Measurements from ENCODE around the gene KRT40. TPM values are rescaled to one million over a fixed set of nuclear protein-coding genes. Genes with fewer than 3 reads are reported as not detected.

Gene KRT40
- total RNA-seq, 4 donors from 2014 or later = 0.21 TPM; not detected in 3

DNA sequence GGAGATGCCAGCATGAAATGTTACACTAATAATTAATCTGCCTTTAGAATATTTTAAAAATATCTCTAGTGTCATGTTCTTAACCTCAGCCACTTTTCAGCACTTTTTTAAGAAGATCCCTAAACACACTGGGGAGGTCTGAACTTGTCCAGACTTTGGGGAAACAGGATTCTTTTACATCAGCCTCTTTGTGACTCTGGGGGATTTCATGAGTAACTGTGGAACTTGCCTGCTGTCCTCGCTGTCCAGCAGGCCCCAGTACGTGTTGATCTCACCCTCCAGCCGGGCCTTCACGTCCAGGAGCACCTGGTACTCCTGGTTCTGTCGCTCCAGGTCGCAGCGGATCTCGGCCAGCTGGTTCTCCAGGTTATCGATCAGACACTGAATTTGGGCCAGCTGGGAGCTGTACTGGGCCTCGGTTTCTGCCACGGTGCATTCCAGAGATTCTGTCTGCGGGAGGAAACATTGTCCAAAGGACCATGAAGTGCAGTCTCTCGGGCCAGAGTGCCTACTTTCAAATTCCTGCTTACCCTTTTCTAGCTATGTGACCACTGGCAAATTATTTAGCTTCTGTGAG lies 5.5 kb downstream of the KRT40 start:
- H3K9me3 ChIP-seq = no peaks in the 10 kb centered on the region
- no peak for TF ChIP-seq POLR2A (IDR thresholded peaks at IDR 0.05)
- TF ChIP-seq, protein P1, sequence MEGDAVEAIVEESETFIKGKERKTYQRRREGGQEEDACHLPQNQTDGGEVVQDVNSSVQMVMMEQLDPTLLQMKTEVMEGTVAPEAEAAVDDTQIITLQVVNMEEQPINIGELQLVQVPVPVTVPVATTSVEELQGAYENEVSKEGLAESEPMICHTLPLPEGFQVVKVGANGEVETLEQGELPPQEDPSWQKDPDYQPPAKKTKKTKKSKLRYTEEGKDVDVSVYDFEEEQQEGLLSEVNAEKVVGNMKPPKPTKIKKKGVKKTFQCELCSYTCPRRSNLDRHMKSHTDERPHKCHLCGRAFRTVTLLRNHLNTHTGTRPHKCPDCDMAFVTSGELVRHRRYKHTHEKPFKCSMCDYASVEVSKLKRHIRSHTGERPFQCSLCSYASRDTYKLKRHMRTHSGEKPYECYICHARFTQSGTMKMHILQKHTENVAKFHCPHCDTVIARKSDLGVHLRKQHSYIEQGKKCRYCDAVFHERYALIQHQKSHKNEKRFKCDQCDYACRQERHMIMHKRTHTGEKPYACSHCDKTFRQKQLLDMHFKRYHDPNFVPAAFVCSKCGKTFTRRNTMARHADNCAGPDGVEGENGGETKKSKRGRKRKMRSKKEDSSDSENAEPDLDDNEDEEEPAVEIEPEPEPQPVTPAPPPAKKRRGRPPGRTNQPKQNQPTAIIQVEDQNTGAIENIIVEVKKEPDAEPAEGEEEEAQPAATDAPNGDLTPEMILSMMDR (IDR thresholded peaks at IDR 0.05) = no peak
- H3K4me3 ChIP-seq = no peak overlapping the region
- DNase-seq = no peak
- H3K27ac ChIP-seq = no peak overlapping the region
- H3K36me3 ChIP-seq = no peaks in the 10 kb centered on the region
- intact Hi-C loops (cut with DNase I; ENCODE audit: low total_unique reads) = no loop called here
- no peaks in the 10 kb centered on the region for H3K27me3 ChIP-seq
- H3K4me1 ChIP-seq = no peaks in the 10 kb centered on the region

DNA sequence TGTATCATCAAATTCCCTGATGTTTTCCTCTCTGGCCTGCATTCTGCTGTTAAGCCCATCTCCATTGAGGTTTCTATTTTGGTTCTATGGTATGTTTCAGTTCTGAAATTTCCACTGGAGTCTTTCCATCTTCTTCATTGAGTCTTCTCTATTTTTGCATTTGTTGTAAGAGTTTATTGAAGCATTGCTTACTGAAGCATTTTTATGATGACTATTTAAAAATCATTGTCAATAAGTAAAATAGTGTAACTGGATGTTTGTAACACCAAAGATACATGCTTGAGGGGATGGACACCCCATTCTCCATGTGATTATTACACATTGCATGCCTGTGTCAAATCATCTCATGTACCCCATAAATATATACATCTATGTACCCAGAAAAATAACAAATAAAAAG lies 8.6 kb downstream of the KRT40 start:
- H3K4me1 ChIP-seq = no peaks in the 10 kb centered on the region
- H3K27me3 ChIP-seq = no peaks in the 10 kb centered on the region
- H3K27ac ChIP-seq = no peak overlapping the region
- no peaks in the 10 kb centered on the region for H3K36me3 ChIP-seq
- H3K4me3 ChIP-seq = no peak overlapping the region
- H3K9me3 ChIP-seq = no peaks in the 10 kb centered on the region
- intact Hi-C loops (cut with DNase I; ENCODE audit: low total_unique reads) = no loop called here
- no peak for DNase-seq
- TF ChIP-seq, protein P1 (IDR thresholded peaks at IDR 0.05) = no peak
- TF ChIP-seq POLR2A (IDR thresholded peaks at IDR 0.05) = no peak

DNA sequence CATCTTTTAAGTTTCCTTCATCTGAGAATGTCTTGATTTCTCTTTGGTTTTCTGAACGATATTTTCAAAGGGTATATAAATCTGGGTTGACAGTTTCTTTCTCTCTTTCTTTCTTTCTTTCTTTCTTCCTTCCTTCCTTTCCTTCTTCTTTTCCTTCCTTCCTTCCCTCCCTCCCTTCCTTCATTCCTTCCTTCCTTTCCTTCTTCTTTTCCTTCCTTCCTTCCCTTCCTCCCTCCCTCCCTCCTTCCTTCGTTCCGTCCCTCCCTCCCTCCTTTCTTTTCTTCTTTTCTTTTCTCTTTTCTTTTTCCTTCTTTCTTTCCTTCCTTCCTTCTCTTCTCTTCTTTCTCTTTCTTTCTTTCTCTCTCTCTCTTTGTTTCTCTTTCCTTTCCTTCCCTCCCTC lies 9.8 kb downstream of the KRT40 start:
- no peaks in the 10 kb centered on the region for H3K9me3 ChIP-seq
- no peaks in the 10 kb centered on the region for H3K27me3 ChIP-seq
- no peak for DNase-seq
- intact Hi-C loops (cut with DNase I; ENCODE audit: low total_unique reads) = no loop called here
- no peak overlapping the region for H3K4me3 ChIP-seq
- H3K4me1 ChIP-seq = no peaks in the 10 kb centered on the region
- H3K36me3 ChIP-seq = no peaks in the 10 kb centered on the region
- no peak overlapping the region for H3K27ac ChIP-seq
- TF ChIP-seq, protein P1 (IDR thresholded peaks at IDR 0.05) = no peak
- no peak for TF ChIP-seq POLR2A (IDR thresholded peaks at IDR 0.05)

DNA sequence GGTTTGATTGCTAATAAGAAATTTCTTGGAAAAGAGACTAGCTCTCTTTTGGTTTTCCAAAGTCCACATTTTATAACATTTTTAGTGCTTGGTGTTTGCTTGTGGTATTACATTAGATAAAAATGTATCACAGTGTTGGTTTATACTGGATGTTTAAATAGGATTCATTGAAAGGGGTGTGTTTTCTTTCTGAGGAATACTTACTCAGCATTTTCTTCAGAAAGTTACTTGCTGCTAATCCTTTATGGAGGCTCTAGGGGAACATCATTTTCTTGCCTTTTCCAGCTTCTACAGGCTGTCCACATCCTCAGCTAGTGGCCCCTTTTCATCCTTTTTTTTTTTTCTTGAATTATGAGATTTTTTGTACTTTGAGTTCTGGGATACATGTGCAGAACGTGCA lies 16.5 kb downstream of the KRT40 start:
- no peaks in the 10 kb centered on the region for H3K9me3 ChIP-seq
- intact Hi-C loops (cut with DNase I; ENCODE audit: low total_unique reads) = no loop called here
- DNase-seq = no peak
- no peak overlapping the region for H3K27ac ChIP-seq
- H3K36me3 ChIP-seq = no peaks in the 10 kb centered on the region
- H3K27me3 ChIP-seq = no peaks in the 10 kb centered on the region
- H3K4me1 ChIP-seq = no peaks in the 10 kb centered on the region
- TF ChIP-seq, protein P1 (IDR thresholded peaks at IDR 0.05) = no peak
- no peak for TF ChIP-seq POLR2A (IDR thresholded peaks at IDR 0.05)
- no peak overlapping the region for H3K4me3 ChIP-seq

DNA sequence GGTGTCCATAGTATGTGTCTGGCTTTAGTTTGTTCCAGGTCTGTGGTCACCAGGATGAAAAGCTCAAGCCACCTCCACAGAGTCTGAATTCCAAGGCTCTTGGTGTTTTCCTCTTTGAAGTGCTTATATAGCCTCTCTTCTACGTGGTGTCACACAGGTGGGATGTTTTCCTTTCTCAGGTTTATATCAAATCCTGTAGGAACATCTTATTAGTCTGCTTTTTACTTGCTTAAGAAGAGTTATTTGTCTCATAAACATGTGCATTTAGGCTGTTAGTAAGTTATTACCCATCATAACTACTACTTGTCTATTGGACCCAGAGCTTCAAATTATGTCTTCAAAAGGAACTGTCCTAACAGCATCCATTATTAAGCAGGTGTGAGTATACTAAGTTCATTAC lies 17.3 kb downstream of the KRT40 start, which contains the start of gene KRT39:
KRT39 (minus strand) TSS at position 101 of the 400 bp plus-strand sequence; CDS start at position 9, 92 bp downstream.
- TF ChIP-seq, protein P1 (IDR thresholded peaks at IDR 0.05) = no peak
- no peak for TF ChIP-seq POLR2A (IDR thresholded peaks at IDR 0.05)
- no peaks in the 10 kb centered on the region for H3K27me3 ChIP-seq
- no peak for DNase-seq
- H3K9me3 ChIP-seq = no peaks in the 10 kb centered on the region
- H3K36me3 ChIP-seq = no peaks in the 10 kb centered on the region
- no peak within 1 kb of the TSS for H3K4me3 ChIP-seq
- H3K4me1 ChIP-seq = no peaks in the 10 kb centered on the region
- H3K27ac ChIP-seq = no peak within 1 kb of the TSS
- intact Hi-C loops (cut with DNase I; ENCODE audit: low total_unique reads) = no loop called here
